Smooth muscle cell of the brain vasculature (primary cell): ENCODE results near the gene ST6GALNAC6.
"Not testable (repeated sequence)": the region's sequence is repeated elsewhere in the genome, so short reads cannot be mapped to it uniquely, and the experiment has no call there.

Source experiments
- DNase-seq: peaks from one replicate; pipeline ENCODE4 v3.0.0-alpha.2; 2012; ENCODE audit warnings: low read depth, low spot score

The ST6GALNAC6 gene

DNA sequence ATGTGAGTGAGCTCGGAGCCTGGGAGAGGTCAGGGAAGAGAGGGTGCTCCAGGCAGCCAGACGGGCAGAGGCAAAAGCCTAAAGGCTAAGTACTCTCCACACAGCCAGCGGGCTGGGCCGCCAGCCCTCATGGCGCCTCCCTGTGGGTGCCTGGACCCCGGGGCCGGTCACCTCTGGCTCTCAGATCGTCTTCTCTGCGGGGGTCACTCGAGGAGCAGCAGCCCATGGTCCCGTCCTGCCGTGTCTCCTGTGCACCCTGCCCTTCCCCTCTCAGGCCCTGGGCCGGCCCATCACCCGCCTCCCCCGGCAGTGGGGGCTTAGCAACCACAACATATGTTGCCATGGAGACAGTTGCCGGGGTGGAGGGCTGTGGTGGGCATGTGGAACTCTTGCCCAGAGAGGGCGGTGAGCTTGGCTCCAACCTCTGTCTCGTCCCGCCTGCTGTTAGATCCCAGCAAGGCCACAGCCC lies 26.1 kb downstream of the ST6GALNAC6 start:
- no peak for DNase-seq

DNA sequence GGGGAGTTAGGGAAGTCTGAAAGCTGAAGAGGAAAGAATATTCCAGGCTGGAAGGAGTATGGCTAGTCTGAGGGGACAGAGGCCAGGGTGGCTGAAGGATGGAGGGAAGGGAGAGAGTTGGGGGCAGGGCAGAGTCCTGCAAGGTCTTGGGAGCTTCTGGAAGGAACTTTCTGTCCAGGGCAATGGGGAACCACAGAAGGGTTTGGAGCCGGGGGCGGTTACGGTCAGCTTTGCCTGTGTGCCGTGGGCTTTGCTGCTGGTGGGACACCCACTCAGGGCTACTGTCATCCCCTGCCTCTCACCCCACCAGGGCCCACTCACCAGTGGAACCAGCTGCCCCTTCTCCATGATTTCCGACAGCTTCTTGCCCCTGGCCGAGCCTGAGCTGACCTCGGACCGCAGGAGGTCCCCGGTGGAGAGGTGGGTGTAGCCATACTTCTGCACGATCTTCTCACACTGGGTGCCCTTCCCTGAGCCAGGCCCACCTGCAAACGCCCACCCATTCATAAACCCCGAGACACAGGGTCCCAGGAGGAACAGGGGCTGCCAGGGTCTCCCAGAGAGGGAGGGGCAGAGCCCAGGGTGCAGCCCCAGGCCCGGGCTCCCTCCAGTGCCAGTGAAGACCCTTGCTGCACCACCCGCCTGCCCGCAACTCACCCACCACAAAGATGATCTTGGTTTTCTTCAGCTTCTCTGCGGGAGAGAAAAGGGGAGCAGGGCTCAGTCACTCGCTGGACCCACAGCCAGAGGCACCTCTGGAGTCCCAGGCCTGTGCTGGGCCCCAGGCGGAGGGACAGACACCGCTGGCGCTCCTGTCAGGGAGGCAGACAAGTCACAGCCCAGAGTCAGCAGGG lies 26.8 kb downstream of the ST6GALNAC6 start:
- DNase-seq, result no peak

DNA sequence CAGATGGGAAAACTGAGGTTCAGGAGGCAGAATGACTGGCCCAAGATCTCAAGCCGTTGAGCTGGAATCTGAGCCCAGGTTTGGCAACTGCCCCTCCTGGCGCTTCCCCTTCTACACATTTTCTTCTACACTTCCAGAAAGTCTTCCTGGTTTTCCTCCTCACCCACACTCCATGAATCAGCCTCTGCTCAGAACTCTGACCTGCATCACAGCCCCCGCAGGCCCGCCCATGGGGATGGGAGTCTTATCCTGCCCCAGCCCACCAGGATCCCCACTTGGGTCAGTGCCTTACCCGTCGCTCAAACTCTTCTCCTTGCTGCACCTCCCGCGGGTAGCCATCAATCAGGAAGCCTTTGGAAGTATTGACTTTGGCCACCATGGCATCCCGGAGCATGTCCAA lies 27.9 kb downstream of the ST6GALNAC6 start:
- no peak for DNase-seq

DNA sequence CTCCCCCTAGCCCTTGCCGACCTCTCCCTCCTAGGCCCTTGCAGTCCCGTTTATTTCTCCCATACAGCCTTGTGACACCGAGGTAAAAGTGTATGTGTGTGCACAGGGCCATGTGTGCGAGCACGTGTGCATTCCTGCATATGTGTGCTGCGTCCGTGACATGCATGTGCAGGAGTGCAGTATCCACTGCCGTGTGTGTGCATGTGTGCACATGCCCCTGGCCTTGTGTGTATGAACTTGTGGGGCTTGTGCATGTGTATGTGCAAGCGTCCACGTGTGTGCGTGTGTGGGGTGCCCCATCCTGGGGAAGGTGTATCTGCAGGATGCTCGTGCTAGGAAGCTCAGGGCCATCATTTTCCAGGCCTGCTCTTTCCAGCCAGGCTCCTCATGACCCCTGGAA lies 28.5 kb downstream of the ST6GALNAC6 start:
- DNase-seq, result no peak

DNA sequence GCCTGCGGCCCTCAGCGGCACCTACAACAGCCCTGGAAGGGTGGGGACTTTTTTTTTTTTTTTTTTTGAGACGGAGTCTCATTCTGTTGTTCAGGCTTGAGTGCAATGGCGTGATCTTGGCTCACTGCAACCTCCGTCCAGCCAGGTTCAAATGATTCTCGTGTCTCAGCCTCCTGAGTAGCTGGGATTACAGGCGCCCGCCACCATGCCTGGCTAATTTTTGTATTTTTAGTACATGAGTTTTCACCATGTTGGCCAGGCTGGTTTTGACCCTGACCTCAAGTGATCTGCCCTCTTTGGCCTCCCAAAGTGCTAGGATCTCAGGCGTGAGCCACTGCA lies 29.3 kb downstream of the ST6GALNAC6 start:
- not testable (repeated sequence) for DNase-seq

DNA sequence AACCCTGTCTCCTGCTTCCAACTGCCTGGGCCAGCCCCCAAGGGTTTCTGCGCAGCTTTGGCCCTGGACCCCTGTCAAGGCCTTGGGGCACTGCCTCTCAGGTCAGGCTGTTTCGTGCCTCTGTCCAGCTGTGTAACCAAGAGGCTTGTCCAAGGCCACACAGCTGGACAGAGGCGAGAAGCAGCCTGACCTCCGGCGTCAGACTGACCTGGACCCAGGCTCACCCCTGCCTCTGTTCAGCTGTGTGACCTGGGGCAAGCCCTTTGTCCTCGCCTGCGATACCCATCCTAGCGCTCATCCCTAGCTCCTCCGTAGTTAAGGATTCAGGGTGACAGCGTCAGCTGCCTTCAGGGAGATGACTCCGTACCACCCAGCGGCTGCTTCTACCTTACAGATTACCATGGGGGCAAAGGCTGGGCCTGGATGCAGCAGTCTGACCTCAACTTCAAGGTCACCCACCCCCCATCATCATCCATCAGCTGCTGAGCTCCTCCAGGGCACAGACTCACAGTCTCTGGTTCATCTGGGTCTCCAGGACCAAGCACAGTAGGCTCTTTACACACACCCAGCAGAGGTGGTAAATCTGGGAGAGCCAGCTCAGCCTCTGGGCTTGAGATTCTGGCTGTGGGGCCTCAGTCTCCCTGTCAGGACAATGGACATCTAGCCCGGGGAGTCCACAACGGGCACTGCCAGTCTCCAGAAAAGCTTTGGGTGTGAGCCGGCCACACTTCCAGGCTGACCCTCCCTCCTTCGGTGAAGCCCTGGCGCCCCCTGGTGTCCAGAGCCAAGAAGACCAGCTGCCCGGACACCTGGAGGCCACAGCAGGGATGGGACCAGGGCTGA lies 29.9 kb downstream of the ST6GALNAC6 start:
- DNase-seq, result peak; percentile 64

DNA sequence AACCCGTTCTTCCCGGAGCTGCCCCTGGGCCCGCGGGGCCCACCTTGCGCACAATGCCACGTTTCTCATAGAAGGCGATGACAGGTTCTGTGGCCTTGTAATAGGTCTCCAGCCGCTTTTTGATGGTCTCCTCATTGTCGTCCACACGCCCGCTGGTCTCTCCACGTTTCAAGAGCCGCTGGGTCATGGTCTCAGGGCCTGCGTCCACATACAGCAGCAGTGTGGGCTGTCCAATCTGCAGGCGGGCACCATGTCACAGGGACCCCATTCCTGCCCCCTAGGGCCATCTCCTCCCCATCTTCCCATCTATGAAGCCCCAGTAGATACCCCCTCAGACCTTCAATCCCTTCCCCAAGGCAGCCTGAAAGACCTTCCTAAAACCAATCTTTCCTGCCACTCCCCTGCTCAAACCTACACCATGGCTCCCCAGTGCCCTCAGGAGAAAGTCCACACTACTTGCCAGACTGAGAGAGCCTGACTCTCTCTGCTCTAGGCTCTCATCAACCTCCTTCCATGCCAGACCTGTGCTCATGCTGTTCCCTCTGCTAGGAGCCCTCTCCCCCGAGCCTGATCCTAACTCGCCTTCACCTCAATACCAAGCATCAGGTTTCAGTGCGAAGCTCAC lies 31.0 kb downstream of the ST6GALNAC6 start:
- no peak for DNase-seq

DNA sequence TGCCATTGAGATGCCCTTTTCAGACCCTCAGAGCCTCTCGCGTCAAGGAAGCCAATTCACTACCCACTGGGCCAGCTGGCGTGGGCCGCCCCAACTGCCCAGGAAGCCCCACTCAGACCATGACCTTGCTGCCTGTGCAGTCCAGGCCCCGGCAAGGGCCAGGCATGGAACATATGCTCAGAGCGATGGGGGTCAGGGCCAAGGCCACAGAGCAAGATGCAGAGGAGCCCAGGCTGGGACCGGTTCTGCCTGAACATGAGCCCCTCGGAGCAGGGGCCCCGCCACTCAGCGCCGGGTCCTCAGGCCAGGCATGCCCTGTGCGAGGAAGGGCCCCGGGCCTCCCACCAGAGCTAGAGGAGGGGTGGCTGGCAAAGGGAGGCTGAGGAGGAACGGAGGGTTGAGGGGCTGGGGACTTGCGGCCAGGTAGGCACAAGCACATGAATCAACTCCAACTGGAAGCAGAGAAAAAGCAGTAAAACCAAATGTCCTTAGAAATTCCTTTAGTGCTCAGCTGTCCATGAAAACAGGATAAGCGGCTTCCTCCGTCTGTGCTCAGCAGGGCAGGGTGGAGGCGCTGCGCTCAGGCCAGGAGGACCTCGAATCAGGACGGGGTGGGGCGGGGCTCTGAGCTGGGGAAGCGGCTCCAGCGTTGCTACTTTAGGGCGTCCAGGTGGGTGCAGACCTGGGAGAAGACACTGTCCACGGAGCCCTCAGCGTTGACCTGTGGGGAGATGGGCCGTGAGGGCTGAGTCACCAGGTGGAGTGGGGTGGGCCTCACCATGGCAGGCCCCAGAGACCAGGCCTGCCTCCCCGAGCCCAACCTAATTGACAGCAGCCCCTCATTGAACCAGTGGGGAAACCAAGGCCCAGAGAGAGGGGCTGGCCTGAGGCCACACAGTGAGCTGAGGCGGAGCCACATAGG lies 31.8 kb downstream of the ST6GALNAC6 start:
- DNase-seq, result no peak

DNA sequence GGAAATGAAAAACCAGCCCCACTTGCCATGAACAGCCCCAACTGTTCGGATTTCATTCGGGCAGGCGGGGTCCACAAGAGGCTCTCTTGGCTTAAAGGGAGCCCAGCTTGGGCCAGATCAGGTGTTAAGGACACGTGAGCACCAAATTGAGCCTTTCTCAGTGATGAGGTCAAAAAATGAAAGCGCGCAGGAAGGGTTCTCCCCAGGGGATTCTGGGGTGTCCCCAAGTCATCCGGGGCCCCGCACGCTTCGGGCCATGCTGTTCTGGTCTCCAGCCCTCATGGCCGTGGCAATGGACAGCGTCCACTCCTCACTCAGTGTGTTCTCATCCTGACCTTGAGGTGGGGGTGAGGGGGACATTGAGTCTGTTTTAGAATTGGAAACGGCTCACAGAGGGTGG lies 32.9 kb downstream of the ST6GALNAC6 start:
- no peak for DNase-seq

DNA sequence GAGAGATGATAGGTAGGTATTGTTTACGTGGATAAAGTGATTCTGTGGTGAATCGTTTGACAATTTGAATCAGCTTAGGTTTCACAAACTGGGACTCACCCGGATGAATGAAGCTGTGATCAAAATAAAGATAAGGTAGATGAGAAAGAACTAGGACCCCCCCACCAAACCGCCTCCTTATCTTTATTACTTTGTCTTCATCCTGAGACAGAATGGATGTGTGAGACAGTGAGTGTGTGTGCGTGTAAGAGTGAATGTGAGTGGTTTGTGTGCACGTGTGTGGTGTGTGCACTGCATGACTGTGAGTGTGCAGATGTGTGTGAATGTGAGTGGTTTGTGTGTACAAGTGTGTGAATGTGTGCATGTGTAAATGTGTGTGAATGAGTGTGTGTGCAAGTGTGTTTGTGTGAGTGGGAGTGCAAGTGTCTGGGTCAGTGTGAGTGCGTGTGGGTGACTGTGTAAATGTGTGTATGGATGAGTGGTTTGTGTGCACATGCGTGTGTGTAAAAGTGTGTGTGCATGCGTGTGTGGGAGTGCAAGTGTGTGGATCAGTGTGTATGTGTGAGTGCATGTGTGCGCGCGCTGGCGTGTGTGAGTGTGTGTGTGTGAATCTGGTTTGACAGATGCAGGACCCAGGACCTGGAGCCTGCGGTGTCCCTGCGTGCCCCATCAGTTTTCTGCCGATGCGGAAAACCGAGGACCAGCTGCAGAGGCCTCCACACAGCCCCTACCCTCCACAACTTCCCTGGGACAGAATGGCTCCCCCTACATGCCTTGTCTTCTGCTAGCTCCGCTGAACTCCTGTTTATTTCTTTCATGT lies 33.5 kb downstream of the ST6GALNAC6 start:
- DNase-seq, result no peak

DNA sequence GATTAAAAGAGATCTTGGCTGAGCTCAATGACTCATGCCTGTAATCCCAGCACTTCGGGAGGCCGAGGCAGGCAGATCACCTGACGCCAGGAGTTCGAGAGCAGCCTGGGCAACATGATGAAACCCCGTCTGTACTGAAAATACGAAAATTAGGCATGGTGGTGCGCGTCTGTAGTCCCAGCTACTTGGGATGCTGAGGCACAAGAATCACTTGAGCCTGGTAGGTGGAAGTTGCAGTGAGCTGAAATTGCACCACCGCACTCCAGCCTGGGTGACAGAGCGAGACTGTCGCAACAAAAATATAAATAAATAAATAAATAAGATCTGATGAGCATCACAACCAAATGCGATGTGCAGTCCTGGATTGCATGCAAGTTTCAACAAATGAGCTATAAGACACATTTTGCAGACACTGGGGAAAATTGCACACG lies 36.2 kb downstream of the ST6GALNAC6 start:
- no peak for DNase-seq

DNA sequence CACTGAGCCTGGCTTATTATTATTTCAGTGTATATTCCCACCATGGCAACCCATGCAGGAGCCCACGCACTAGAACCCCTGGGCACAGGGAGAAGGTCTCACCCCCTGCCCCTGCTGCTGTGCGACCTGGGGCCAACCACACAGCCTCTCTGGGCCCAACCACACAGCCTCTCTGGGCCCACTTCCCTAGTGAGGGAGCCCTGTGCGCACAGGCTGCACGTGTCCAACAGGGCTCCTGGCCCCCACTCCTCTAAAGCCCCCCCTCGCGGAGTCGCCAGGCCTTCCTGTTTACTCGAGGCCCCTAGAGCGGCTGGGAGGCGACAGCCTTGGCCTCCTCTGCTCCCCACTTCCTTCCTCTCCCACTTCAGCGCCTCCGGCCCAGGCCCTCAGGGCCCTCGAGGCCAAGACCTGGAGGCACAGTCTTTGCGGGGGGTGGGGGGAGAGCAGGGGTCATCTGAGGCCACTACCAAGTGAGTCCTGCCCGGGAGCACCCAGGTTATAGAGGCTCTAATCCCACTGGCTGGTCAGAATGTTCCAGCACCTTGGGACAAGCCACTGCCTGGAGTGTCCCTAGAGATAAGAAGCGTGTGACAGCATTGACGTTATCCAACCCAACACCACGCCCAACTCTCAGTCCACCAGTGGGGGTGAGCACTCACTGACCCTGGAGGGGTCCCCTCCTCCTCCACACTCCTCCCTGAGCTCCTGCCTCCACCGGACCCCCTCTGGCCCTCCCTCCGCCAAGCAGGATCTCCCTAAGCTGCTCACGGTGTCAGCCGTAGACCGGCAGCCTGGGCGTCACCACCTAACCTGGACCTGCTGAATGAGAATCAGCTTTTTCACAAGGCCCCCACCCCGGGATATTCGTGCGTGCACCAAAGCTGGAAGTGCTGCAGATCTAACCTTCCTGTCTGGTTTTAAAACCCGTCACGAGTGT lies 37.1 kb downstream of the ST6GALNAC6 start:
- no peak for DNase-seq

DNA sequence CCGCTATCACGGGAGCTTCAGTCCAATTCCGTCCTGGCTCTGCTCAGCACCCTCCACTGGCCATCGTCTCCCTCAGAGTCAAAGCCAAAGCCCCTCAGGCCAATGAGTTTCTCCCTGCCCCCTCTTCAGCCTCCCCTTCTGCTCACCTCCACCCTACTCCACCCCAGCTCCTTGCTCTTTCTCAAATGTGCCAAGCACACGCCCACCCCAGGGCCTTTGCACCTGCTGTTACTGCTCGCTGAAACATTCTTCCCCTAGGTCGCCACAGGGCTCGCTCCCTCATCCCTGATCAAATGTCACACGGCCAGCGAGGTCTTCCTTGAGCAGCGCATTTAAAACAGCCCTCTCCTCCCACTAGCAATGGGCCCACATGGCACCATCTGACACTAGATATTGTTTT lies 38.6 kb downstream of the ST6GALNAC6 start:
- DNase-seq, result no peak

DNA sequence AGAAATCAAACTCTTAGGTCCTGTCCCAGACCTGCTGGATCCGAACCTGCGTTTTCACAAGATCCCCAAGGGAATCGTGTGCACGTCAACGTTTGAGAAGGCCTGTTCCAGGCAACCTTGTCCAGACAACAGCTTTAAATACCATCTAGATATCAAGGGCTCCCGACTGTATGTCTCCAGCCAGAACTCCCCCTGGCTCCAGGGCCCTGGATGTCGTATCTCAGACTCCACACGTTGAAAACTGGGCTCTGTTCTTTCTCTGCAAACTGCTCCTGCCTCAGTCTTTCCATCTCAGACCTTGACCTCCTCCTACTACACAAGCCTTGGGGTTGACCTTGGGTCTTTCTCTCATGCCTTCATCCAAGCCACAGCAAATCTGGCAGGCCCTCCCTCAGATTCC lies 39.1 kb downstream of the ST6GALNAC6 start:
- no peak for DNase-seq

DNA sequence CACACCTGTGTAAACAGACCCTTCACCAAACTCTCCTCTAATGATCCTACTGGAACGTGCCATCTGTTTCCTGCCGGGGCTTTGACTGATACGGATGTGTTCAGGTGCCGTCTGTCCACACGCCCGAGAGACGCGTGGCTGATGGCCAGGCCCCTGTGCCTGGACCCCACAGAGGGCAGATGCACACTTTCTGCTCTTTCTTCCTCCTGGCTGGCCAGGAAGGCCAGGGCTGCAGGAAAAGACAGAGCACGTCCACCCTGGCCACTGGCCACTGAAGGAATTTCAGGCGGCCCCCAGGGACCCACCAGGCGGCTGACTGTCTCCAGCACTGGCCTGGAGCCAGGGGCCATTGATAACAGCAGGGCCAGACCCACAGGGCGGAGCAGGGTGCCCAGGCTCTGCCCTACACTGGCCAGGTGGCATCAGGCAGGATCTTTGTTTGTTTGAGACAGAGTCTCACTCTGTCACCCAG lies 41.3 kb downstream of the ST6GALNAC6 start:
- no peak for DNase-seq

DNA sequence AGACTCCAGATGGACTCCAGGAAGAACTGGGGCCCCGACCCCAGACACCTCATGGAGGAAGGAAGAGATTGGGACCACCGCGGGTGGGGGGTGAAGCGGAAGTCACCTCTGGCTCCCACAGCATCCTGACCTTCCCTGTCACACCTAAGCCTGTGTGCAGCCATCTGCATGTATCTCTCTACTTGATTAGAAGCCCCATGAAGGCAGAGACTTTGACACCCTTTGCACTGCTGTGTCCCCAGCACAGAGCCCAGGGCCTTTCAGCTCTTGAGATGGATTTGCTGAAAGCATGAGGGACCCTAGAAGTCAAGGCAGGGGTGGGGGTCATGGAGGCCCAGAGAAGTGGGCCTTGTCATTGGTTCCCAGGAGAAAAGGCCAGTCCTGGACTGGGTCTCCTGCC lies 42.1 kb downstream of the ST6GALNAC6 start:
- no peak for DNase-seq

DNA sequence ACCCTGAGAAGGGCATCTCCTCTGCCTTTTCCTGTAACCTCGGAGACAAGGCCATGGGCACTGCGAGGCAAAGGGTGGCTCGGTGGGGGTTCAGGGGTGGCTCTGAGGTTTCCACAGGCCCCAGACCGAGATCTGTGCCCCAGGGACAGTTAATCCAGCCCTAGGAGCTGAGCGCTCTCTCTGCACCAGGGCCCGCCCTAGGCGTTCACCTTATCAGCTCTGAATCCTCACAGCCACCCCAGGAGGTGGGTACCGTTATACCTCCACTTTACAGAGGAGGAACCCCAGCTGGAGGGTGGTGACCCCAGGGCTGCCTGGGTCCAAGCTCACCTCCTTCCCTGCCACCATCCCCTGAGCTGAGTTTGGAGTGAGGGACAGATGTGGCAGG lies 42.7 kb downstream of the ST6GALNAC6 start:
- DNase-seq, result no peak

DNA sequence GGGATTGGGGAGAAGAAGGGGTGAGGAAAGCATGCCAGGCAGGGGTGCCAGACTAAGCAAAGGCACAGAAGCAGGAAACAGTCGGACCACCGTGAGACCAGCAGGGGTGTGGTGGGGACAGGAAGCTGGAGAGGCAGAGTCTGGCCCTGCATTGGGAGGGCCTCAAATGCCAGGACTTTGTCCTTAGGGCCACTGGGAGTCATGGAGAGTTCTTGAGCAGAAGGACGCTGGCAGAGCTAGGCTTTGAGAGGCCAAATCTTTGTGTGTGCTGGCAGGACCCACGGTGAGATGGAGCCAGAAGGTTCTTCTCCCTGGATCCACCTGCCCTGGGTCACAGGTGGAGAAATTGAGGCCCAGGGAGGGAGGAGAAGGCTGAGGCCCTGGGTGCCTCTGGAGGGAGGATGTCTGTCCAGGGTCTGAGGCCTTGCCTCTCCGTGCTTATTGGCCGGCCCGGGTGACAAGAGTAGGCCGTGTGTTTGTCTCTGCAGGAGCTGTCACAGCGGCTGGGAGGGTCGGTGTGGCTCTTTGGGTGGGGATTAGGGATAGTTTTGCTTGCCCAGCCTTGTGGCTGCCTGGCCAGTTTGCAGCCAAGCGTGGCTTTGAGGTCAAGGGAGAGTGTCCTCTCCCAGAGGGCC lies 43.2 kb downstream of the ST6GALNAC6 start:
- DNase-seq, result no peak

DNA sequence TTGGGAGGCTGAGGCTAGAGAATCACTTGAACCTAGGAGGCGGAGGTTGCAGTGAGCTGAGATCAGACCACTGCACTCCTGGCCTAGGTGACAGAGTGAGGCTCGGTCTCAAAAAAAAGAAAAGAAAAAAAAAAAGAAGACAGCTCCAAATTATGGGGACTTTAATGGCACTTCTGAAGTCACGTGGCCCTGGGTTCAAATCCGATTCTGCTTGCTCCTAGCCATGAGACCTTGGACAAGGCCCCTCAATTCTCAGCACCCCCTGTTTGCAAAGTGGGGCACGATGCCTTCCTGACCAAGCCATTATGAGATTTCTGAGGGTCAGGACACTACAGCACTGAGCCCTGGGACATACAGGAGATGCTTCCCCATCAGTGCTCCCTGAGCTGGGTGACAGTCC lies 43.9 kb downstream of the ST6GALNAC6 start:
- DNase-seq, result no peak
